Stimulated activated CD4-positive, alpha-beta T cell treated with anti-CD3 and anti-CD28 coated beads, Interleukin-15, amount 100 ng/mL, for 48 hours (primary cell): Measurements from ENCODE around the gene FCN1.

Source experiments
- DNase-seq, 2 donors: peaks; one replicate each; pipeline ENCODE4 v3.0.0-alpha.2; 2020; ENCODE audit warnings: low read depth in 2 of 2

FCN1 gene

GRCh38 chr9:134937164-134937555 lies 19.4 kb upstream of the FCN1 start:
- DNase-seq, result no peak

GRCh38 chr9:134936346-134937163 lies 18.8 kb upstream of the FCN1 start:
- no peak for DNase-seq

- DNase-seq, result no peak
These were observed 18.1 kb upstream of the FCN1 start for GRCh38 chr9:134935701-134936345.

- DNase-seq, result no peak
These were observed 17.4 kb upstream of the FCN1 start for GRCh38 chr9:134935056-134935640.

GRCh38 chr9:134933076-134933659 lies 15.5 kb upstream of the FCN1 start:
- no peak for DNase-seq

GRCh38 chr9:134932606-134933005 lies 14.9 kb upstream of the FCN1 start:
- no peak for DNase-seq

GRCh38 chr9:134932171-134932570 lies 14.5 kb upstream of the FCN1 start:
- DNase-seq, result no peak

GRCh38 chr9:134930398-134930797 lies 12.7 kb upstream of the FCN1 start:
- no peak for DNase-seq

- no peak for DNase-seq
These were observed 11.8 kb upstream of the FCN1 start for GRCh38 chr9:134929193-134930158.

- no peak for DNase-seq
These were observed 10.9 kb upstream of the FCN1 start for GRCh38 chr9:134928436-134929192.

GRCh38 chr9:134925011-134925511 lies 7.3 kb upstream of the FCN1 start:
- DNase-seq, result no peak

- DNase-seq, result no peak
These were observed 5.8 kb upstream of the FCN1 start for GRCh38 chr9:134923466-134923865.

- no peak for DNase-seq
These were observed 5.2 kb upstream of the FCN1 start for GRCh38 chr9:134922932-134923240.

GRCh38 chr9:134922066-134922931 lies 4.6 kb upstream of the FCN1 start:
- DNase-seq, result no peak

- no peak for DNase-seq
These were observed 1.6 kb upstream of the FCN1 start for GRCh38 chr9:134919303-134919702.

GRCh38 chr9:134918646-134919045 lies 934 bp upstream of the FCN1 start:
- DNase-seq, result no peak

GRCh38 chr9:134916161-134916665 lies 1.5 kb downstream of the FCN1 start:
- DNase-seq, result no peak

GRCh38 chr9:134915046-134915985 lies 2.4 kb downstream of the FCN1 start:
- no peak for DNase-seq

- DNase-seq, result no peak
These were observed 3.2 kb downstream of the FCN1 start for GRCh38 chr9:134914501-134914834.
